ENCODE data around the gene KBTBD4.

Gene KBTBD4

DNA sequence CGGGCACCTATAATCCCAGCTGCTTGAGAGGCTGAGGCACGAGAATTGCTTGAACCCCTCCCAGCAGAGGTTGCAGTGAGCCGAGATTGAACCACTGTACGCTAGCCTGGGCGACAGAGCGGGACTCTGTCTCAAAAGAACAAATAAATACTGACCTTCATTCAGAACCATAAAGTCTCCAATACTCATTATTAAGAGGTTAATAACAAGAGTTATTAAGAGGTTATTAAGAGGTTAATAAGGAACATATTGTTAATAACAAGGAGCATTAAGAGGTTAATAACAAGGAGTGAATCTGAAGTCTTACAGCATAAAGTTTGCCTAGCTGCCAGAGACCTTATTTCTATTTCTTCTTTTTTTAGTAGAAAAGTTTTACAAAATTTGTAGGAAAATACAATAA lies 33.5 kb downstream of the KBTBD4 start:
- DNase-seq (ENCODE audit: extremely low spot score), result no peak
- ChIA-PET CTCF (interaction anchor here (2.1 to 2.2 kb wide), 2 partner anchors 11 to 12 kb away, joined by 6 to 7 read pairs; no protein-coding TSS in a partner anchor), POLR2A (no interaction called here)
- TF ChIP-seq, protein P1, sequence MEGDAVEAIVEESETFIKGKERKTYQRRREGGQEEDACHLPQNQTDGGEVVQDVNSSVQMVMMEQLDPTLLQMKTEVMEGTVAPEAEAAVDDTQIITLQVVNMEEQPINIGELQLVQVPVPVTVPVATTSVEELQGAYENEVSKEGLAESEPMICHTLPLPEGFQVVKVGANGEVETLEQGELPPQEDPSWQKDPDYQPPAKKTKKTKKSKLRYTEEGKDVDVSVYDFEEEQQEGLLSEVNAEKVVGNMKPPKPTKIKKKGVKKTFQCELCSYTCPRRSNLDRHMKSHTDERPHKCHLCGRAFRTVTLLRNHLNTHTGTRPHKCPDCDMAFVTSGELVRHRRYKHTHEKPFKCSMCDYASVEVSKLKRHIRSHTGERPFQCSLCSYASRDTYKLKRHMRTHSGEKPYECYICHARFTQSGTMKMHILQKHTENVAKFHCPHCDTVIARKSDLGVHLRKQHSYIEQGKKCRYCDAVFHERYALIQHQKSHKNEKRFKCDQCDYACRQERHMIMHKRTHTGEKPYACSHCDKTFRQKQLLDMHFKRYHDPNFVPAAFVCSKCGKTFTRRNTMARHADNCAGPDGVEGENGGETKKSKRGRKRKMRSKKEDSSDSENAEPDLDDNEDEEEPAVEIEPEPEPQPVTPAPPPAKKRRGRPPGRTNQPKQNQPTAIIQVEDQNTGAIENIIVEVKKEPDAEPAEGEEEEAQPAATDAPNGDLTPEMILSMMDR (IDR thresholded peaks at IDR 0.05; ENCODE audit: control extremely low read depth, extremely low read depth, low read depth, missing control alignments), result no peak

DNA sequence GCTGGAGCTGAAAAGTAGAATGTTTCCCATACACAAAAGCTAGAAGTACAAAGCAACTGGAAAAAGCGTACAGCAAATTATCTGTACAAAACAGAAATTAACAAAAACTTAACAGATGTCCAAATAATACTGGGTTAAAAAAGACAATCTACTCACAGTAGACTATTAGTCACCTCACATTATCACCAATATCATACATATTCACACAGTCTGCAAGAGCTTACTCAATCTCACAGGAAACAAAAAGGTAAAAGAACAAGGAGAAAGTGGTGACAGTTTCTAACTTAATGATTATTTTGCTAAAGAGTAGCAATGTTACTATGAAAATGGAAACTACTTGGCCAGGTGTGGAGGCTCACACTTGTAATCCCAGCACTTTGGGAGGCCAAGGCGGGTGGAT lies 37.7 kb downstream of the KBTBD4 start:
- ChIA-PET CTCF (interaction anchor here (1.2 to 15.9 kb wide), 5 partner anchors 11 to 26 kb away, joined by 3 to 125 read pairs (median 8); partner anchors contain the start of gene CELF1), POLR2A (interaction anchor here (0.6 kb wide), 1 partner anchor 200 kb away, joined by 3 read pairs; no protein-coding TSS in a partner anchor)
- DNase-seq (ENCODE audit: extremely low spot score), result no peak
- TF ChIP-seq, protein P1 (IDR thresholded peaks at IDR 0.05; ENCODE audit: control extremely low read depth, extremely low read depth, low read depth, missing control alignments), result no peak

DNA sequence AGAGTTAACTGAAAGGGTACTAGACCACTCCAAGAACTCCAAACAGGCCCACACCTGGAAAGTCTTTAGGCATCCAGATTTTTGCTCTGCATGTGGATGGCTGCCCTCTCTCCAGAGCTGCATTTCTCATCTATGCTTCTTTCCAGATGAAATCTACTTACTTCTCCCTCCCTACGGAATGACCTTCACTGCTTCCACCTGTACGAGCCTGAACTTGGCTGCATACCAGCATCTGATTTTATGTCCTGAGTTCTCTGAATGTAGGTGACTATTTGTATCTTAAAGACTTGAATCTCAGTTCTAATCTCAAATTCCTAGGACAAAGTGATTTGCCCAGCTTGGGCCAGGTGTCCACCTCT lies 39.1 kb downstream of the KBTBD4 start:
- ChIA-PET POLR2A (no interaction called here), CTCF (interaction anchor here (0.8 to 15.9 kb wide), 7 partner anchors 13 to 29 kb away, joined by 3 to 125 read pairs (median 6); partner anchors contain the start of gene CELF1)
- DNase-seq (ENCODE audit: extremely low spot score), result no peak
- TF ChIP-seq, protein P1 (IDR thresholded peaks at IDR 0.05; ENCODE audit: control extremely low read depth, extremely low read depth, low read depth, missing control alignments), result no peak

DNA sequence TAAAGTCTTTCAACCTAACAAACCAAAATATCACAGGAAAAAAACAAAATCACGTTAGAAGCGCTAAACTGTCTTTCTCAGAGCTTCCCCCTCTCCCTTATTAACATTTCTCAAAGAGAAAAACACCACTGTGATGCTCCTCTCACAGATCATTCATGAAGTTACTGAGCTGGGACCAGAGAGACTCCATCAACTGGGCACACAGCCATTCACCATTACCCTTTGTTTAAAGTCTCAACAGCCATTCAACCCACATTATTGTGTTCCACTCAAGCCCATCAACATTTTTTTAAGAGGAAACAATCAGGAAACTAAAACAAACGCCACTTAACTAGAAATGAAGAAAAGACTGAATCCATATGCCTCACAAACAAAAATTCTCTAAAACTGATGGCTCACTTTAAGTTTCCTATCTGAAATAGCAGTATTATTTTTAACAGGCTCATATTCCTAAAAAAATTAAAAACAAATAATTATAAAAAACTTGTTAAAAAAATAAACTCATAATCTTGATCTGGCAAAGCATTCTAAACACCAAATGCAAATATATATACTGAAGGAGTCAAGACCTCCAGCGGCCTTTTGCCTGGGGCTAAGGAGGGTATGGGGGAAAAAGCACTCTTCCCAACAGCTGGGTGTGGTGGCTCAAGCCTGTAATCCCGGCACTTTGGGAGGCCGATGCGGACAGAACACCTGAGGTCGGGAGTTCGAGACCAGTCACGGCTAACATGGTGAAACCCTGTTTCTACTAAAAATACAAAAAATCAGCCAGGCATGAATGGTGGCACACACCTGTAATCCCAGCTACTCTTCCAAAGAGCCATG lies 39.8 kb downstream of the KBTBD4 start:
- DNase-seq (ENCODE audit: extremely low spot score), result no peak

DNA sequence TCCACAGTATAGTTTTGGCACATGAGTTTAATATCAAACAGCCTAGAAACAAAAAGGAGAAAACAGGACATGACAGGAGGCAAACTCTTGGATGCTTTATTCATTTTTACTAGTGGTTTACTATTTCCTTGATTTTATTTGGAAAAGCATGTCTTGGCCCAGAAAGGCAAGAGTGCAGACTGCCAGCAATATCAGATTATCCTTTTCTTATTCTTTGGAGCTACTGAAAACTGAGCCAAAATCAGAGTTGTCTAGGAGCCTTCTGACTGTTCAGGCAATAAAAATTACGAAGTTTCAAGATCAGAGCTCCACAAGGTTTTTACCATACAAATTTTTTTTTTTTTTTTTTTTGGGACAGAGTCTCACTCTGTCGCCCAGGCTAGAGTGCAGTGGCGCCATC lies 41.9 kb downstream of the KBTBD4 start:
- DNase-seq (ENCODE audit: extremely low spot score), result no peak
- TF ChIP-seq, protein P1 (IDR thresholded peaks at IDR 0.05; ENCODE audit: control extremely low read depth, extremely low read depth, low read depth, missing control alignments), result no peak
- ChIA-PET CTCF (interaction anchor here (1.0 to 15.9 kb wide), 6 partner anchors 8 to 25 kb away, joined by 3 to 125 read pairs (median 5); partner anchors contain the start of gene CELF1), POLR2A (interaction anchor here (0.6 kb wide), 1 partner anchor 185 kb away, joined by 4 read pairs; no protein-coding TSS in a partner anchor)

More for the DNA sequence above, 39.8 kb downstream of the KBTBD4 start:
- ChIA-PET POLR2A (interaction anchor here (0.5 kb wide), 1 partner anchor 311 kb away, joined by 4 read pairs; no protein-coding TSS in a partner anchor), CTCF (interaction anchor here (0.9 to 15.9 kb wide), 7 partner anchors 13 to 63 kb away, joined by 3 to 125 read pairs (median 5); partner anchors contain the start of gene CELF1)
- TF ChIP-seq, protein P1 (IDR thresholded peaks at IDR 0.05; ENCODE audit: control extremely low read depth, extremely low read depth, low read depth, missing control alignments), result no peak

DNA sequence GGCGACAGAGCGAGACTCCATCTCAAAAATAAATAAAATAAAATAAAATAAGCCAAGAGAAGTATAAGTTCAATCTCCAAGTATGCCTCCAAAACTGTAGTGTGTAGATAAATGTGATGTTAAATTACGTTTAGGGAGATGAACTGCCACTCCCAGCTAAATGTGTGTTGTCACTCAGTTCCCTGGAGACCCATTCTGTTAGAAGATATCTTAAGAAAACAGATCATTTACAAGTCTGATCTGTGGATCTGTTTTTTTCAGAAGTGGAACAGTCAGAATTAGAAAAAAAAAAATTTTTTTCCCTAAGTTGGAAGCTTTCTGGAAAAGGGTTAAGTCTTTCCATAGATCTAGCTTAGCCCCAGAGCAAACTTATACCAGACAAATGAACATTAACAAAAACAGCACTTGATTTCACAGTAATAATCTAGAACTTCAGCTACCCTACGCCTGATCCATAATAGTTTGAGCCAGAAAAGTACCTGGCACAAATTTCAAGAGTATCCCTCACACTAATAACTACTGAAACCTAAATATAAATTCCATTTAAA lies 44.0 kb downstream of the KBTBD4 start:
- TF ChIP-seq, protein P1 (IDR thresholded peaks at IDR 0.05; ENCODE audit: control extremely low read depth, extremely low read depth, low read depth, missing control alignments), result no peak
- CTCF ChIA-PET, result interaction anchor here (1.5 to 15.9 kb wide), 4 partner anchors 8 to 36 kb away, joined by 3 to 125 read pairs (median 4); partner anchors contain the start of gene CELF1
- no peak for DNase-seq (ENCODE audit: extremely low spot score)
- POLR2A ChIA-PET, result interaction anchor here (0.5 kb wide), 1 partner anchor 322 kb away, joined by 3 read pairs; no protein-coding TSS in a partner anchor

All from GM10248 (cell line).